RPMI7951 (cell line): Measurements from ENCODE around the gene UGT2B17. TPM values are rescaled to one million over a fixed set of nuclear protein-coding genes. Genes with fewer than 3 reads are reported as not detected.
"Not testable (repeated sequence)": the region's sequence is repeated elsewhere in the genome, so short reads cannot be mapped to it uniquely, and the experiment has no call there.

Experiments used
- DNase-seq: peaks from one replicate; pipeline ENCODE4 v3.0.0-alpha.2; 2012; ENCODE audit warnings: low read depth
- total RNA-seq: library from RNA; depleted of rRNA; stranded (reverse); fragments of >200 nt; shearing (Covaris generic); gene quantifications from 2 replicates; pipeline ENCODE4 v1.2.3, GENCODE V29; 2014; rRNA removed

The UGT2B17 gene
- not detected in 2 replicates for total RNA-seq

DNA sequence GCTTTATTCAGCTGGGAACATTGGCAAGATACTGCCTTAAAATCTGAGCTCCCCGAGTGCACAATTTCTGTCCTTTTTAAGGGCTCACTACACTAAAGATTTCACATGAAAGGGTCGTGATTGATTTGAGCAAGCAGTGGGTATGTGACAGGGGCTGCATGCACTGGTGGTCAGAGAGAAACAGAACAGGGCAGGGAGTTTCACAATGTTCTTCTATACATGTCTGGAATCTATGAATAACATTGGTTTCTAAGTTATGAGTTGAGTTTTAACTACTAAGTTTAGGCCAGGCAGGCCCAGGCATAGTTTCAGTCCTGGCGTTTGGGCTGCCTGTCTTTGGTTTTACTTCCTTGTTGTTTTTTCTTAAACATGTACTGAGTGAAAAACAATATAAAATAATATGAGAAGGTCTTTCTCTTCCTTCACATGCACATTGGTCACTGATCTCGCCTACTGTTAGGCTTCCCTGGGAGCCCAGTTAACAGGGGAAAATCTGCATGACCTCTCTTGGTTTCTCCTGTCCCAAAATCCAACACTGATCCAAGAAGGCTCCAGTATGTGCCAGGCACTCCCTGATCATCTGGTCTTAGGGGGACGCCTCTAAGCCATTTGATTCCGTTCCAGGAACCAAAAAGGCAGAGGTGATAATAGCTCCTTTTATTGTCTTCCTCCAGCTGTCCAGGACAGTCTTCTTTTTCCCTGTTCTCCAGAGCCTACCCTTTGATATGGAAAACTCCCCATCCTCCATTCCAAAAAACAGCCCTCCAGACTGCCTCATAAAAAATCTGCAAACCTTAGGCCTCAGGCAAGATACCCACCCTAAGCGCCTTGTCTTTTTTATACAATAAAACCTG is at the start of gene UGT2B17:
Gene UGT2B17 (minus strand): TSS at position 51 of the 854 bp plus-strand sequence. CDS start 7,838 bp downstream, outside the sequence.
- DNase-seq, result no peak

DNA sequence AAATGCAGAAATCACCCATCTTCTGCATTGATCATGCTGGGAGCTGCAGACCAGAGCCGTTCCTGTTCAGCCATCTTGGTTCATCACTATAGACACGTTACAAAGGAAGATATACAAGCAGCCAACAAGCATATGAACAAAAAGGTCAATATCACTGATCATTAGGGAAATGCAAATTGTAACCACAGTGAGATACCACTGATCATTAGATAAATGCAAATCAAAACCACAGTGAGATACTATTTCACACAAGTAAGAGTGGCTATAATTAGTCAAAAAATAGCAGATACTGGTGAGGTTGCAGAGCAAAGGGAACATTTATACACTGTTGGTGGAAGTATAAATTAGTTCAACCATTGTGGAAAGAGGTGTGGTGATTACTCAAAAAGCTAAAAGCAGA is 46.6 kb upstream of the UGT2B17 start:
- not testable (repeated sequence) for DNase-seq

DNA sequence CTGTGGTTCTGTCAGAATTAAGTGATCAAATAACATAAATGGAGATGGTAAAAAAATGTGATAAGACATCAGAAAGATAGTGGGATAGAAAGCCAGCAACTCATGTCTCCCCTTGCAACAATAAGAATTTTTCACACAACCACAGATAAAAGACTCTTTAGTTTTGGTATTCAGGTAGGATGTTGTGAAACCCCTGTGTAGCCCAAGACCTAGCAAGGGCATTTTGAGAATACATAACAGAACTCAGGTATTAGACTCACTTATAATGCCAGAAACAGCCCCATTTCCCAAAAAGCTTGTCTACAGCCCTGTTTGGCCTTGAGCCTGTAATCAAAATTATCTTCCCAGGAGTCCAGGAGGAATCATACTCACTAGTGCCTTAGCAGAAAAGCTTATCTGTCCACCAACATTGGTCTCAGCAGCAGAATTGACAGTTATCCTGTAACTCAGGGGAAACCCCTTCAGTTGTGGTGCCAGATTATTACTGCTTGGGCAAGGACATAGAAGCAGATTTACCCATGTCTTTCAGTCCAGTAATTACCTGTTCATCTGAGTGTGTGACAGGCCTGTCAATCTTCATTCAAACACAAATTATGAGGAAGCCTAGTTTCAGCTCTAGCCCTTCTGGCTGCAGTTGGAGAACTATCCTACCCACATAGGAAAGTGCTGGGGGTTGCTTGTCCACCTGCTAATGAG is 41.0 kb upstream of the UGT2B17 start:
- DNase-seq, result no peak

DNA sequence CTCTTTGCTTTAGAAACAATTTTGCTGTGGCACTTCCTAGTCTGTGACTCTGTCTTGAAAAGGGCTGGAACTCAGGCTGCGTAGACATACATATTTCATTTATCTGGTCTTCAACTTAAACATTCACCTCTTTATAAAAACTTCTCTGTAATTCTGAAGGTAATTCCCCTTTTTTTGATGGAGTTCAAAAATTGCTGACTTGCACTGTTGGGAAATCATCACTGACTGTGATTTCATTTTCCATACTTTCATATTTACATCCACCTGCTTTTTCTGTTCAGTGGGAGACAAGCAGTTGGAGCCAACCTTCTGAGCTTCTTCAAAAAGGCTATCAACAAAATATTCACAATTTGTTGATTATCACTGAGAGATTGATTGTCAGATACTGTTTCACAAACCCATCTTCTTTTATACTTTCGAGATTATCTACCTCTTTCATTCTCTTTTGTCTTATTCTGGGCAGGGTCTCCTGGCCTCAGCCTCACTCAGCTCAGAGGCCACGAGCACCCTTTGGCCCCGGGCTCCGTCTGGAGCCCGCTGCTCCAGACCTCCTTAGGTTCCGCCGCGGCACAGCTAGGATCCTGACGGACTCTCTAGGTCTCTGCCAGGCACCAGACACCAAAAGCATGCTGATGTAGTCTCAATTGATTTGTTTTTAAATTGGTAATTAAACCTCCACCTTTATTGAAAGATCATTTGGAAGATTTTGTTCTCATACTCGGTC is 39.7 kb upstream of the UGT2B17 start:
- DNase-seq, result no peak

DNA sequence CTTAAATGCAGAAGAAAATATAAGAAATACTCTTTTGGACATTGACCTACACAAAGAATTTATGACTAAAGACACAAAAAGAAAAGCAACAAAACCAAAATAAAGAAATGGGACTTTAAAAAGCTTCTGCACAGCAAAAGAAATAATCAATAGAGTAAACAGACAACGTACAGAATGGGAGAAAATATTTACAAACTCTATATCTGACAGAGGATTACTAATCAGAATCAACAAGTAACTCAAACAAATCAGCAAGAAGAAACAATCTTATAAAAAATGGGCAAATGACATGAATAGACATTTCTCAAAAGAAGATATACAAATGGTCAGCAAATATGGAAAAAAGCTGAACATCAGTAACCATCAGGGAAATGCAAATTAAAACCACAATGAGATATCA is 37.6 kb upstream of the UGT2B17 start:
- no peak for DNase-seq

DNA sequence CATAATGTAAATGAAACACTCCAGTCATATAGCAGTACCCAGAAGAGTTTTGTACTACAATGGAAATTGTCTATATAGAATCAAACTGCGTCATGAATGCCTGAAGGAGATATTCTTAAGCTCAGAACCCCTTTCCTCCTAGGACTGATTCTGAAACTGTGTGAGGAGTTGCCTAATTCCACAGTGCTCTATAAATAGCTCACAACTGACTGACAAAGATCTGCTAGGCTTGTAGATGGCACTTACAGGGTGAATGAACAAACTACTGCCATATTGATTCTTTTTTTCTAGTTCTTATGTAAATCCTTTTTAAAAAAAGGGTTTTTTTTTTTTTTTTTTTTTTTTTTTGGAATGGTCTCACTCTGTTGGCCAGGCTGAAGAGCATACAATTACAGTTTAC is 30.1 kb upstream of the UGT2B17 start:
- DNase-seq, result no peak

DNA sequence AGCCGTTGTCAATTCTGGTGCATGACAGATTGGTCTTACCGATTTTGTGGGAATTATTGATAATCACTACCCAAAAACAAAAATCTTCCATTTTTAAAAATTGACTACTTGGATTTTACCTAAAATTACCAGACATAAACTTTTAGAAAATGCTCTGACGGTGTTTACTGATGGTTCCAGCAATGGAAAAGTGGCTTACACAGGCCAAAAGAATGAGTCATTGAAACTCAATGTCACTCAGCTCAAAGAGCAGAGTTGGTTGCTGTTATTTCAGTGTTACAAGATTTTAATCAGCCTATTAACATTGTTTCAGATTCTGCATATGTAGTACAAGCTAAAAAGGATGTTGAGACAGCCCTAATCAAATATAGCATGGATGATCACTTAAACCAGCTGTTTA is 23.0 kb upstream of the UGT2B17 start:
- DNase-seq, result no peak

DNA sequence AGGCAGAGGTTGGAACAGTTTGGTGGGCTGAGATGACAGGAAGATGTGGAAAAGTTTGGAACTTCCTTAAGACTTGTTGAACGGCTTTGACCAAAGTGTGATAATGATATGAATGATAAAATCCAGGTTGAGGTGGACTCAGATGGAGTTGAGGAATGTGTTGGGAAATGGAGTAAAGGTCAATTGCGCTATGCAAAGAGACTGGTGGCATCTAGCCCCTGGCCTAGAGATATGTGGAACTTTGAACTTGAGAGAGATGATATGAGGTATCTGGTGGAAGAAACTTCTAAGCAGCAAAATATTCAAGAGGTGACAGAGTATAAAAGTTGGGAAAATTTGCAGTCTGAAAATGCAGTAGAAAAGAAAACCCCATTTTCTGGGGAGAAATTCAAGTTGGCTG is 21.4 kb upstream of the UGT2B17 start:
- DNase-seq, result no peak

DNA sequence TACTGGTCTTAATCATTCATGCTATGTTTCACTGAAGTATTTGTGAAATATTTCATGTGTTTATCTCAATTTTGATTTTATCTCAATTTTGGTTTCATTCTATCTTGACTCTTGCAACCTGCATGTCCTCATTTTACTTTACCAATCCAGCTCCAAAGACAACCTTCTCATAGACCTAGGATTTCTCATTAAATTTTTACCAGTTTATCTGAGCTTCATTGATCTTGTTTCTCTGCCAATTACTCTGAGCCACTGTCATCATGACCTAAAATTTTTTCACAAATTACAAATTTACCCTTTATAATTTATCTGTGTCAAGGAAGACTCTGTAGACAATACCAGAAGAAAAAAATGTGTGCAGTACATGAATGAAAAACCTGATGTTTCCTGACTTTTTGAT is 18.6 kb upstream of the UGT2B17 start:
- DNase-seq, result no peak

DNA sequence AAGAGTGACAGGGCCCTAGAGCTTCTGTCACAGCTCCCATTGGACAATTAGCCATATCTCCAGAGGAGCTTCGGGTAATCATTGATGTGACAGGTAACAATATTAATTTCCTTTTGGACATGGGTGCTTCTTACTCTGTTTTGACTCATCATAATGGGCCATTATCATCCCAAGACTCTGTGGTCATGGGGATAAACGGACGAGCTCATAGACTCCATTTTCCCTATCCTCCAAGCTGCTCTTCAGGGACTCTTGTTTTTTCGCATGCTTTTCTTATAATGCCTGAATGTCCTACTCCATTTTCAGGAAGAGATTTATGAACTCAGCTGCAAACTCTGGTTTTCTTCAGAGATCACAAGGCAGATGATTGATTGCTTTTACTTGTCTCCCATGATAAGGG is 17.0 kb upstream of the UGT2B17 start:
- no peak for DNase-seq

DNA sequence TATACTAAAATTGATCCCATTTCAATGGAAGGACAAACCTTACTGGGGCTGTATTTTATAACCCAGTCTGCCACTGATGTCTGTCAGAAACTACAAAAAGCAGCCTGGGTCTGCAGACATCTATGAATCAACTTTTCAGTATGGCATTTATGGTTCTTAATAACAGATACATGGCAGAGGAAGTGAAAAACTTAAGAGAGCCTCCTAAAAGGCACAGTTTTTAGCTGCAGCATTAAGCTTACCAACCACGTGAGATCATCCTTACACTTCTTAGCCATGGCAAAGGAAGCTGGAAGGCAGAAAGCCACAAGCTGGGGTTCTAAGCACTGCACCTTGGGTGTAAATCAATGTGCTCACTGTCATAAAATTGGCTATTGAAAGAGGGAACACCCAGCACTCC is 16.6 kb upstream of the UGT2B17 start:
- no peak for DNase-seq

DNA sequence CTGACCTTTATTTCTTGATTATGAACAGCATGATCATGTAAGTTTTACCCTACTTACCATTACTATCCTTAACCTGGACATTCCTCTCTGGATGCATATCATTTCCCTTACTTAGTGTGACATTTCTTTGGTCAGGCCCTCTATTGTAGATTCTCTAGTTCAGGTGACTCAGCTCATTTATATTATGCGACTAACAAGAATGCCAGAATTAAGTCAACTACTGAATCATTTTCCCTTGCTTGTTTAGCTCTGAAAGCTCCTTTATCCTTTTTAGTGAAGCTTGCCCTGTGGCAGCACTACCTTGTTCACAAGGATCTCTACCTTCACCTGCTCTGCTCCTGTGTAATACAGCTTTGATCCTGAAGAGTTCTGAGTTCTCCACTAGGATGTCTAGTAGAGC is 15.1 kb upstream of the UGT2B17 start:
- DNase-seq, result no peak

DNA sequence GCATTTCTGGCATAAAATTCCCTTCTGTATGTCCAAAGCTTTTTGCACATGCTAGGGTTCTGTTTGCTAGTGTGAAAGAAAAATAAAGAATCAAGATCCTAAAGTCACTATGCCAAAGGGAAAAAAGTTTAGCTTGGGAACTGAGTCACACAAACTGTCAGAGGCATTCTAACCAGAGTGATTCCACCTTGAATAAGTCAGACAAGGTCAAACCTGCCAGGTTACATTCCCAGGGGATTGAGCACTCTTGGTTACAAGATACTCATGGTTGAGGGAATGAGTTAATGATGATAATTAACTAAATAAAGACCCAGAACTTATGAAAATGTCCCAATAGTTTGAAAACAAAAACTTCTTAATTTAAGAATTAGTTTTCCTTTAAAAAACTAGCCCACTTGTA is 13.7 kb upstream of the UGT2B17 start:
- no peak for DNase-seq

DNA sequence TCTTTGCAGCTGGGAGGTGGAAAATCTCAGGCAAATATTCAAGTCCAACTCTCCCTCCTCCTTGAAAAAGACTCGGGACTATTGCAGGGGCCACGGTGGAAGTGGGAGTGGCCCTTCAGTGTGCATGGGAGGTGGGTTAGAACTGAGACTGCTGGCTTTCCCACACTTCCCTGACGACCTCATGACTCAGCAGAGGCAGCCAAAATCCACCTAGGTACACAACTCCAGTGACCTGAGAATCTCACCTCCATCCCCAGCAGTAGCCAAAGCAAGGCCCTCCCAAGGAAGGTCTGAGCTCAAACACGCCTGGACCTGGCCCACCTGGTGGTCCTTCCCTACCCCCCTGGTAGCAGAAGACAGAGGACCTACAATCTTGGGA is 6.2 kb upstream of the UGT2B17 start:
- DNase-seq, result no peak

DNA sequence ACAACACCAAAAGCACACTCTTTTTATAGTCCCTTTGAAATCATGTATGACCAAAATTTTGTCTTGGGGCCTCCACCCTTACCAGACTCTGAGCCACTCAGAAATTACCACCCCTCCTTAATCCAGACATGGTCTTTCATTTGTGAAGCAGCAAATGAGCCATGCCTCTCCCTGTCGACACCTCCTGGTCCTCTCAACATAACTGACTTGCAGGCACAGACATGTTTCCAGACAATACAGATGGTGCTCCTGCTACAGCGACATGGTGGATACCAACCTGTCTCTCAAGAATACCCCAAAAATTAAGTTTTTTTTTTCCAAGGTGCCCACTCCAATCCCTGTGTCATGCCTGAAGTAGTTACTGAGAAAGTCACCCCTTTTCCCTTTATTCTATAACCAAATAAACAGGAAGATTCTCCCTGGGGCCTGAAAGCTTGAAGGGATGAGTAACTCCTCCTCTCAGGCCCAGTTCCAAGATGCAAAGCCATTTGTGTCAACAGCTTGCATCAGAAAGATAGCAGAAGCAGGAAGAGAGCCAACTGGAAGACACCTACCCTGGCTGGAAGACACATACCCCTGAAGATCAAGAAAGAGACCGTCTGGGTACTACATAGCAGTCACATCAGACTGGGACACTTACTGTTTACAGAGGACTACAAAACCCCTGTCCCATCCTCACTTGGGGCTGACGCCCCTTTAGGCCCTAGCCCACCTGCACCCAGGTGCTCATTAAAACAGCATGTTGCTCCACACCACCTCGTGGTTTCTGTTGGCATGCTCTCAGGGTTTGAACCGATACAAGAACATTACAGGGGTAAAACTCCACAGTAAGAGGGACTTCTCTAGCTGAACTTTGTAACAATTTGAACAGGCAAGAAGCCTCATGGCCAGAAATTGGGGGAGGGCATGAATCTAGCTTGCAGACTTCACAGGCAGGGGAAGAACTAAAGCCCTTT is 5.5 kb upstream of the UGT2B17 start:
- DNase-seq, result no peak

DNA sequence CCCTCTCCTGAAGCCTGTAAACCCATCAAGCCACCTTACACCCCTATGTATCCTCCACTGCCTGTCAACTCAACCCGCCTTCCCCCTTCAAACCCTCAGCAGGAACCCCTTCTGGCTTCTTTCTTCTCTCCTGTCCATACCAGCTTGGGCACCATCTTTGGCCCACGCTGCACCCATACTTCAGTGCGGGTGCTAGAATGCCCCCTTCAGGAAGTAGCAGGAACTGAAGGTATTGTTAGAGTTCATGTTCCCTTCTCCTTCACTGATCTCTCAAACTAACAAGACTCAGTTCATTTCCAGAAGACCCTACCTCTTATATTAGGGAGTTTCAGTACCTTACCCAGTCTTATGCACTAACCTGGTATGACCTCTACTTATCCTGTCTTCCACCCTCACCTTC is 1.5 kb upstream of the UGT2B17 start:
- no peak for DNase-seq

DNA sequence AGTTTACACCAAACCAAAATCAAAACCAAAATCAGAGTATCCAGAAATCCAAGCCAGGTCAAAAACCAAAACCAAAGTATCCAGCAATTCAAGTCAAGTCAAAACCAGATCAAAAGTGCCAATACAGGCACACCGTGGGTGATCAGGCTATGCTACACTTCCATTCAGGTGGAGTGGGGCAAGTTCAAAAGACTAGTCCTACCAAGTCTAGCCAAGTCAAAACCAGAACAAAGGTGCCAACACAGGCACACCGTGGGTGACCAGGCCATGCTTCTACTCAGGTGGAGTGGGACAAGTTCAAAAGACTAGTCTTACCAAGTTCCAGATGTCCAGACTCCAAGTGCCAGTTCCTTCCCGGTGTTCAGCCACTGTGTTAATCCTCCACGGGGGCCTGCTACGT is 486 bp downstream of the UGT2B17 start:
- not testable (repeated sequence) for DNase-seq

DNA sequence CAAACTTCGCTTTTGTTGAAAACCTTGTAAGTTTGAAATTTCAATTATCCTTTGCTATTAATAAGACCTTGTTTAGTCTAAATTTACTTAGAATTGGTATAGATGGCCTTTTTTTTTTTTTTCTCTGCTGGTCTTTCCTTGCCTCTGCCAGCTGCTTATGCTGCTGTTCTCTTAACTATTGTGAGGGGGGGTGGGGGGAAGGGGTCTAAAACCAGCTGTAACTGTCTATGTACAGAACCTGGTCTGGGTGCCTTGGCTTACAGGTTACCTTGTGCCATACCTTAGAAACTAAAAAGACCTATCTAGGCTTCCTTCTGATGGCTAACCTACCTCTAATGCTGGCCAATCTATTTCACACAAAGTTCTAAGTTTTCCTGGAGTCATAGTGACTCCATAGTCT is 1.0 kb downstream of the UGT2B17 start:
- no peak for DNase-seq

DNA sequence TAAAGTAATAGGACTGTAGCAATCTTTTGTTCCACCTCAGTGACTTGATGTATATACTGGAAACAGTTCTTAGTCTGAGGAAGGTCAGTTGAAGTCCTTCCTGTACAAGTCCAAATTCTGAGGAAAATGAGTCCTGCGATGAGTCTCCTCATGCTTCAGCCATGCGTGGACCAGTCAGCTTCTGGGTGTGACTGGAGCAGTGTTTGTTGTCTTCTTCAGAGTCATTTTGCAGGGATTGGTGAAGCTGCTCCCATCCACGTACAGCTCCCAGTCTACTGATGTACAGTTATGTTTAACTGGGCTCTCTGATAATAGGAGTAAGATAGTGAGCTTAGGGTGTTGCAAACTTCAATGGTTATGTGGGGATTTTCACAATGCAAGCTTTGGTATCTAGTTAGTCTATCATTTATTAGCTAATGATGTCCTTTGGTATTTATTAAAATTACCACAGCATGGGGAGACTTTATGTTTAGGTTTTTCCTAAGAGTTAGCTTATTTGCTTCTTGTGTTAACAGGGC is 3.4 kb downstream of the UGT2B17 start:
- no peak for DNase-seq

DNA sequence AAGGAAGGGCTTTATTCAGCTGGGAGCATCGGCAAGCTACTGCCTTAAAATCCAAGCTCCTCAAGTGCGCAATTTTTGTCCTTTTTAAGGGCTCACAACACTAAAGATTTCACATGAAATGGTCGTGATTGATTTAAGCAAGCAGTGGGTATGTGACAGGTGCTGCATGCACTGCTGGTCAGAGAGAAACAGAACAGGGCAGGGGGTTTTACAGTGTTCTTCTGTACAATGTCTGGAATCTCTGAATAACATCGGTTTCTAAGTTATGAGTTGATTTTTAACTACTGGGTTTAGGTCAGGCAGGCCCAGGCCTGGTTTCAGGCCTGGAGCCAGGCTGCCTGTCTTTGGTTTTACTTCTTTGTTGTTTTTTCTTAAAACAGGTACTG is 6.0 kb downstream of the UGT2B17 start:
- no peak for DNase-seq

DNA sequence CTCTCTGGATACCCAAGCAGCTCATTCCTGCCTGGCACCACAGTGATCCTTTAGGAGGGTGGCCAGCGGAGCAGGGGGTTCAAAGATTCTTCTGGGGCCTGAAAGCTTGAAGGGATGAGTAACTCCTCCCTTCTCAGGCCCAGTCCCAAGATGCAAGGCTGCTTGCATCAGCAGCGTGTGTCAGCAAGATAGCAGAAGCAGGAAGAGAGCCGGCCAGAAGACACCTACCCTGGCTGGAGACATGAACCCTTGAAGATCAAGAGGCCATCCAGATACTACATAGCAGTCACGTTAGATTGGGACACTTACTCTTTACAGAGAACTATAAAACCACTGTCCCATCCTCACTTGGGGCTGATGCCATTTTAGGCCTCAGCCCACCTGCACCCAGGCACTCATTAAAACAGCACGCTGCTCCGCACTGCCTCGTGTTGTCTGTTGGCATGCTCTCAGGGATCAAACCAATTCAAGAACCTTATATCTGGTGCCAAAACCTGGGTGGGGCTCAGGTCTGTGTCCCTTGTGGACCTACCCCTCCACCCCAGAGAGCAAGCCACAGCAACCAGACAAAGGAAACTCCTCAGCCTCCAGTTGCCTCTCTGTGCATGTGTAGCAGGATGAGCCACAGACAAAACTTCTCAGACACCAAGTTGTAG is 6.5 kb downstream of the UGT2B17 start:
- DNase-seq, result no peak
